ENCODE measurements around the gene FGF6. TPM values are rescaled to one million over a fixed set of nuclear protein-coding genes. Genes with fewer than 3 reads are reported as not detected.
"Not testable (repeated sequence)": the region's sequence is repeated elsewhere in the genome, so short reads cannot be mapped to it uniquely, and the experiment has no call there.

Gene FGF6
- total RNA-seq, 1 experiment from 2014 or later = not detected

DNA sequence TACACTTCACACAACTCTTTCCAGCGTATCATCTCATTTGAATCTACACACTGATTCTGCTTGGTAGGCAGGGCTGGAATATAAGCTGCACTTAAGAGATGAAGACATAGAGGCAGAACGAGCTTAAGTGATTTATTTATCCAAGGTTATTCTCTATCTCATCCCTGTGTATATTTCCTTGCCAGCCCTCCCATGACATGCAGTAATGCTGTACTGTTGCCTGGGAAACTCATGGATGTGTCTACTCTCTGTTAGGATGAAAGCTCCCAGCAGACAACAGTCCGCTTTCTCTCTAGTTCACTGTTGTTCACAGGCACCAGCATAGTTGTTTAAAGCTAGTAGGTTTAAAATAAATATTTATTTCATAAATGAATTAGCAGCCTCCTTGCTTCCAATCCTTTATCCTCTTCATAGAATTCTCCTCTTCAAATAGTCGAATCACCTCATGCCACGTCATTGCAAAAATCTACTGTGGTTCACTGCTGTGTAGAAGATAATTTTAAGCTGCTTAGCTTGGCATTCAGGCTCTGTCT lies 25.4 kb downstream of the FGF6 start:
- no peak for DNase-seq (ENCODE audit: low spot score)

DNA sequence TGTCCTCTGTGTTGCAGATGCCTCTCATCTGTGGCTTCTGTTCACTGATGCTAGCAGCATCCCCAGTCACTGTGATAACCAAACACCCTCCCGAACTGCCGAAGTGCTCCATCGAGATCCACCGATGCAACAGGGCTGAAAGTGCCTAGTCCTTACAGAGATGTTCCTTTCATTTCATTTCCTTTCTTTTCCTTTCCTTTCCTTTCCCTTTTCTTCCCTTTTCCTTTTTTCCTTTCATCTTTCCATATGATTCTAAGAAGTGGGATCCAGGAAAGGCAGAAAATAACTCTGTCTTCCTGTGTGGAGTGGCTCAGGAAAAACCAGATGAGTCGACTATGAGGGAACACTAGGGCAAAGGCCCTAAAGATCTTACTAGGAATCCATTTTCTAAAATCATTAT lies 26.7 kb downstream of the FGF6 start:
- no peak for DNase-seq (ENCODE audit: low spot score)

DNA sequence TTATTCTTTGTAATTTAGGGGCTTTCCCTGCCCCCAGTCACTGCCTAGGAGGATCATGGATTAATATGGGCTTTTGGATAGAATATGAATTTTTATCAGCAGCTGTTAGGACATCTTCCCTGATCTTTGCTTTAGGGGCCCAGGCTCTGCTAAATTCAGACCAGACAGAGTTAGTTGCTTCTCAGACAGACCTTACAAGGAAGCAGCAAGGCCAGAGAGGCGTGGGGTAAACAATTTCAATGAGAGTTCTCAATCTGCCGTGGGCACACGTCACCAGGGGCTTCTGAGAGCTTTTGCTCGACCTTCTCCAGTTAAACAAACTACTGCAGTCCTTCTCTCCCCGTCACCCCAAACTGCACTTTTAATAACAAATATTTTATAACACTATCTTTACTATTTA lies 27.7 kb downstream of the FGF6 start:
- DNase-seq (ENCODE audit: low spot score) = no peak

DNA sequence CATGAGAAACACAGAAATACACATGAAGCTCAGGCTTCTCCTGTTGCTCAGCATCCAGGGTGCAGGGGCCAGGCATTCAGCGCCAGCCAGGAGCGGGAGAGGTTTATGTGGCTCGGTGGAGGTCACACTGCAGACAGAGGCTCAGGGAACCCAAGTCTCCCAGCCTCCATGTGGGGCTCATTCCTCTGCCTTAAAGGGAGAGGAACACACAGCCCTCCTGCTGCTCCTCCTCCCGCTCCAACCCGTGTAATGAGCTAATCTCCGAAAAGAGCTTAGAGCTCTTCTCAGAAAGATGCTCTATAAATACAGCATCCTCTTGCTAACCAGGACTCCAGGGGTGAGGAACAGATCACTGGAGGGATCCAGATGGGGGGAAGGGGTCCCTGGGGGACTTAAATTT lies 28.2 kb downstream of the FGF6 start:
- no peak for DNase-seq (ENCODE audit: low spot score)

DNA sequence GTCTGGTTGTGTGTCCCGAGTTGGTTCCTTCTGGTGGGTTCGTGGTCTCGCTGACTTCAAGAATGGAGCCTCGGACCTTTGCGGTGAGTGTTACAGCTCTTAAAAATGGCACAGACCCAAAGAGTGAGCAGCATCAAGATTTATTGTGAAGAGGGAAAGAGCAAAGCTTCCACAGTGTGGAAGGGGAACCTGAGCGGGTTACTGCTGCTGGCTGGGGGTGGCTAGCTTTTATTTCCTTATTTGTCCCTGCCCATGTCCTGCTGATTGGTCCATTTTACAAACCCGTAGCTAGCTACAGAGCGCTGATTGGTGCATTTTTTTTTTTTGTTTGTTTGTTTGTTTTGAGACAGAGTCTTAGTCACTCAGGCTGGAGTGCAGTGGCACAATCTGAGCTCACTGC lies 29.3 kb downstream of the FGF6 start:
- DNase-seq (ENCODE audit: low spot score) = no peak

DNA sequence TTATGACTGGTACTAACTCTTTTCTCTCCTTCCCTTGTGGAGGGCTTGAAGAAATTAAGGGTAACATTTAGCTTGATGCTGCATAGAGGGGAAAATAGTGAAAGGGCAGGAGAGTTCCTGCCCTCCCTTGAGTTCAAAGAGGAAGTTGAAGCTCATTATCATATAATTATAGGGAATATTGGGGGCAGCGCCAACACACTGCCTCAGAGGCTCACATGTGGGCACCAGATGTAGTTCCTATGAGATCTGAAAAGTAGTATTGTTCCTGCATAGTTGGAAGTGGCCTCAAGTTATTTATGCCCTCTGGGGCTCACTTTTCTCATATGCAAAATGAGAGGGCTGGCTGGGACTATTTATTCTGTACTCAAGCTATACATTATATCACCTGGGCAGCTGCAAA lies 33.1 kb downstream of the FGF6 start:
- DNase-seq (ENCODE audit: low spot score) = no peak

DNA sequence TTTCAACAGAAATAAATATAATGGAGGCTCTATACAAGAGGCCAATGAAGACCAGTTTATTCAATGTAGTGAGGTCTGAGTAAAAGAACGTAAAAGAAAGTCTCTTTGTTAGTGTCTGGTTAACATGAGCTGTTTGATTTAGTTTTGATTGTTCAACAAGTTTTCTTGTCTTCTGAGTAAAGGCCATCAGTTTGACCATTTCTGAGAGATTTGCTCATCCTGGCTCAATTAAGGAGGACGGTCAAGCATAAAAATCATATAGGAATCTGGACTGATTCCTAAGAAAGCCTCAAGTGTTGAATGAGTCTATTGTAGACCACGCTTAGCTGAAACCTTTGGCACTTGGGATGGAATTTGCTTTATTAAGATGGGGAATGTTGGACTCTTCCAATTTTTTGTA lies 33.6 kb downstream of the FGF6 start:
- no peak for DNase-seq (ENCODE audit: low spot score)

DNA sequence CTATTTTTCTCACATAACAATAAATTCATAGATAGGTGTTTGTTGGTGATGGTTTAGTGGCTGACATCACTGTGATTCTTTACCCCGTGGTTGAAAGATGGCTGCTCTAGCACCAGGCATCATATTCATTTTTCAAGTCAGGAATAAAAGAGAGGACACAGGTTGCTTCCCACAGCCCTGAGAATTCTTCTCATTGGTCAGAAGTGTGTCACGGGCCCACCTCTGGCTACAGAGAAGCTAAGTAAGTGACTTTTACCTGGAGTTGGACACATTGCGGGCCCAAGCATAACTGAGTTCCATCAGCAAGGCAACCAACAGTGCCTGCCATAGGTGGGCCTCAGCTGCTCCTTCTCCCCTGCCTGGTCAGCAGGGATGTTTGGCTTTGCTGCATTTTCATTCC lies 38.5 kb downstream of the FGF6 start:
- no peak for DNase-seq (ENCODE audit: low spot score)

DNA sequence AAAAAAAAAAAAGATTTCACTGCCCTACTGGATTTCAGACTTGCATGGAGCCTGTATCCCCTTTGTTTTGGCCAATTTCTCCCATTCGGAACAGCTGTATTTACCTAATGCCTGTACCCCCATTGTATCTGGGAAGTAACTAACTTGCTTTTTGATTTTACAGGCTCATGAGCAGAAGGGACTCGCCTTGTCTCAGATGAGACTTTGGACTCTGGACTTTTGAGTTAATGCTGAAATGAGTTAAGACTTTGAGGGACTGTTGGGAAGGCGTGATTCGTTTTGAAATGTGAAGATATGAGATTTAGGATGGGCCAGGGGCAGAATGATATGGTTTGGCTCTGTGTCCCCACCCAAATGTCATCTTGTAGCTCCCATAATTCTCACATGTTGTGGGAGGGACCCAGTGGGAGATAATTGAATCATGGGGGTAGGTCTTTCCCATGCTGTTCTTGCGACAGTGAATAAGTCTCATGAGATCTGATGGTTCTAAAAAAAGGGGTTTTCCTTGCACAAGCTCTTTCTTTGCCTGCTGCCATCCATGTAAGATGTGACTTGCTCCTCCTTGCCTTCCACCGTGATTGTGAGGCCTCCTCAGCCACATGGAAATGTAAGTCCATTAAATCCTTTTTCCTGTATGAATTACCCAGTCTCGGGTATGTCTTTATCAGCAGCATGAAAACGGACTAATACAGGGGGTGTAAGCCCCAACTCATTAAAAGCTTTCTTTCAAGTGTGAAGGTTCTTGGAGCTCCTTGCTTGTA lies 40.6 kb downstream of the FGF6 start:
- not testable (repeated sequence) for DNase-seq (ENCODE audit: low spot score)

DNA sequence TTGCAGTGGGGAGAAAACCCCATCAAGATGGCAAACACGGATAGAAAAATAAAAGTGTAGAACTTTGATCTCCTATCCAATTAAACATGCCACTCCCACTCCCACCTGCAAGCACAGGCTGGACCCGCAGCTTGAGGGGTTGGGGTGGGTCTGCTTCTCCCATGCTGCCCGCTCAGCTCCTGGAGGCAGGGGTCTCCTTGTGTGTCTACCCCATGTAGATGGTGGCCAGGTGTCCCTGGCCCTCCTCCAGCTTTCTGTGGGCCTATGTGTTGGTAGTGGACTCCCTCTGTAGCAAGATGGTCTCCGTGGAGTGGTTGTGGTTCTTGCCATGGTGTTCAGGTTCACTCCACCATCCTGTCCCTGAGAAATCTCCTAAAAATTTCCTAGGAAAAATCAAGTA lies 42.6 kb downstream of the FGF6 start:
- no peak for DNase-seq (ENCODE audit: low spot score)

DNA sequence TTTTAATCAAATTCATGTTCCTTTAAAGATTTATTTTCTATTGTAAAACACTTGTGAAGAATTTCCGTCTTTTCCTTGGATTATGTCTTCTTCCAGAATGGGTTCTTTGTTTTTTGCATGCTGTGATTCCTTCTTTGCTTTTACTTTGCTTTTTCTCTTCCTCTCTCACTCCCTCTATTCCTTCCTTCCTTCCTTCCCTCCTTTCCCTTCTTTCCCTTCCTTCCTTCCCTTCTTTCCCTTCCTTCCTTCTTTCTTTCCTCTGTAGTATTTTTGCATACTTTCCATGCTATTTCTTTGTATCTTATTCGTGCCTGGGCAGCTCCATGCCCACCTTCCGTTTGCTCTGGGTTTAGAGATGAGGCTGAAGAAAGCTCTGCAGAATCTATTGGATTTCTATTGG lies 44.5 kb downstream of the FGF6 start:
- DNase-seq (ENCODE audit: low spot score) = no peak

DNA sequence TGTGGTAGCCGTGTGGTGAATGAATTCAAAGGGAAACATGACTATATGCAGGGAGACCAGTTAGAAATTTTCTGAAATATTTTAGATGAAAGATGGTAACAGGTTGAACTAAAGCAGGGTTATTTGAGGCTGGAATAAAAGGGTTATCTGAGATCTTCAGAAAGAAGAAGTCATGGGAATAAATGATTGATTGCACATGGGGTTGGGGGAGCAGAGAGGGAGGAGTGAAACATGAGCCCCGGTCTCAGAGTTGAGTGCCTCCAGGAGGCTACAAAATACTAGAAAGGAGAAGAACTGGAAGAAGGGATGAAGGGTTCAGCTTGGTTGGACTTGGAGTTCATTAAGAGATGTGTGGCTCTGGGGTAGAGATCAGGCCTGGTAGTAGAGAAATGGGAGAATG lies 49.8 kb downstream of the FGF6 start:
- no peak for DNase-seq (ENCODE audit: low spot score)

DNA sequence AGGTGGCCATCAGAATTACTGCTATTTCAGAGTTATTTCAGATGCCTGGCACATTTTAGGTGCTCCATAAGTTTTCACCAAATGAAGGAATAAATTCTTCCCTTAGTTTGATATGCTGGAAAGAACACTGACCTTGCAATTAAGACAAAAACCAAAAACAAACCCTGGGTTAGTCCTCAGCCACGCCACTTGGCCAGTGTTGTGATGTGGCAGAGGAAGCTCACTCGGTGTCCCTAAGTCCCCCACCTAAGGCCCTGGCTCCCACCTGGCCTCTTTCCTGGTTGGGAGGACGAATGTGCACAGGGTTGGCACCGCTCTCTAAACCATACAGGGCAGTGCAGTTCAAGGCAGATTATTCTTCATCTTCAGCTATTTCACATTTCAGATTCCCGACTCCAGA lies 52.4 kb downstream of the FGF6 start:
- no peak for DNase-seq (ENCODE audit: low spot score)

DNA sequence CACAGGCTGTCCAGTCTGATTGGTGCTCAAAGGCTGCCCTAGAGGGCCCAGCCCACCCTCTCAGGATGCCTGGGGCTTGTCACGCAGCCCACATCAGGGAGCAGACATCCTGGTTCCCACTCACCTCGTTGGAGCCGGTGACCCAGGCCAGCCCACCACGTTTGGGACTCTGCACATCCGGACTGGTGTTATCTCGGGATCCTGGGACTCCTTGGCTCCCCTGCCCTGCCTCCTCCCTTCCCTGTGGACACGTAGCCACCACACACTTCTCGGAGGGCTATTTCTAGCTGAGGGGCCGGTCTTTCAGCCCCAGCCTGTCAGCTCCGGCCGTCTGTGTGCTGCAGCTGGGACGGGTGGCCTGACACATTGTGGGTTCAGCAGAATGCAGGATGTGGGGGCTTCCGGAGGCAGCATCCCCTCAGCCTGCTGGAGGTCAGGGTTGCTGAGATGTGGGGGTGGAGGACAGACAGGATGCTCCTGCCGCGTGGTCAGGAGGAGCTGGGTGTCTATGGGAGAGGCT lies 53.3 kb downstream of the FGF6 start:
- no peak for DNase-seq (ENCODE audit: low spot score)

DNA sequence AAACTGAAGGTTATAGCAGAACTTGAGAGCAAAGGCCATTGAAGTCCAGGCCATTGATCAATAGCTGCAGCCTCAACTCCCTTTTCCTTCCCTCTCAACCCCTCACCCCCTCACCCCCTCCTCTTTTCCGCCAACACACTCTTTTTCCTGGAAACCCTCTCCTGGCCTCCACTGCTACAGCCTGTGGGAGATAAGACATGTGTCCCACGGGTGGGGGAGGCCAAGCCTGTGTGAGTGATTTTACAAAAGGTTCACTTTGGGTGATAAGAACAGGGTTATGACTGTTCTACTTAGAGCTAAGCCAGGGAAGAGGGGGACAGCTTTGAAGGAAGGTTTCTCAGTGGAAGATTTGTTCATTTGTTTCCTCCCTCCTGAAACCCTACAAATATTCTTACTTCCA lies 57.0 kb downstream of the FGF6 start:
- DNase-seq (ENCODE audit: low spot score) = no peak

DNA sequence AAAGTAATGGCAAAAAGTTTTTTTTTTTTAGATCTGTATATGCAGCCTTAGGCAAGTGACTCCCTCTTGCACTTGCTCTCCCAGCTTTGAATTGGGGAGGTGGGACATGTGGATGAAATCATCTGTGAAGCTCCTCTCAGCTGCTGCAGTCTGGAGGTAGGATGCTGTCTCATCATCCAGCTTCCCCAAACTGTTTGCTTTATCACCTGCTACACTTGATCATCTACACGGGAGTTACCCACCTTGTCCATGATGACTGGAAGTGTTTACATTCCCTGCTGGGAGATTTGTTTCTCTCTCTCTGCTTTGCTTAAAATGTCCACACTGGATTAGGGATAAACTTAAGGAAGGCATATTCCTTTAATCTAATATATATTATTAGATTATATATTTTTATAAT lies 57.6 kb downstream of the FGF6 start:
- DNase-seq (ENCODE audit: low spot score) = no peak

DNA sequence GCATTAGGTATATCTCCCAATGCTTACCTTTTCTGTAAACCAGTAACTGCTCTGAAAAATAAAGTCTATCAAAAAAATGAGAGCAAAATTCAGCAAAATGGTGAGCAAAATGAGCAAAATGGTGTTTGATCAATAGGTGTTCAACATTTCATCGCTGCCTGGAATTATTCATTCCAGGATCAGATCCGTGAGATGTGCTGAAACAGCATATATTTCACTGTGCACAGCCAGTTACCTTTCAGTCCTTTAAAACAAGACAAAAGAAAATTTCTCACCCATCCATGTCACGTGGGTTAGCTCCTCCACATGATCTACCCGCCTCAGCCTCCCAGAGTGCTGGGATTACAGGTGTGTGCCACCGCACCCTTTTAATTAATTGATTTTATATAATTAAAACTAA lies 58.0 kb downstream of the FGF6 start:
- DNase-seq (ENCODE audit: low spot score) = no peak

DNA sequence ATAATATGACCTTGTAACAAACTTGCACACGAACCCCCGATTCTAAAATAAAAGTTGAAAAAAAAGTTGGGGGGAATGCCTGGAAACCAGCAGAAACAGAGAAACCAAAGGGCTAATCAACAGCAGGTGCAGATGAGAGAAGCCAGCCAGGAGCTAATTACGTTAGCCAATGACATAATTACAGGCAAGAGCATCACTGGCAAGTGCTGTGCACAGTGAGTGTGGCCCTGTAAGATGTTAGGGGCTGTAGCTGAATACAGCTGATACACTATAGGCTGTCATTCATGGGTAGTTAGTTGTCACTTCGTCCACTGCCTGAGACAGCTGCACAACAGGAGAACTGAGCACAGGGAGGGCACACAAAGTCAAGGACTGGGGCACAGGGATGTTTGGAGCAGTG lies 58.8 kb downstream of the FGF6 start:
- DNase-seq (ENCODE audit: low spot score) = no peak

Other genes starting within 250 kb of the FGF6 start
- gene CCND2, start 172.1 kb downstream of the FGF6 start, total RNA-seq (2014; rRNA removed; shearing (Covaris generic)) = not detected in 2 replicates
- gene TIGAR, start 124.6 kb downstream of the FGF6 start, total RNA-seq (2014; rRNA removed; shearing (Covaris generic)) = 8.8 and 8.9 TPM in 2 replicates
- not detected in 2 replicates for gene FGF23, start 66.1 kb downstream of the FGF6 start, total RNA-seq (2014; rRNA removed; shearing (Covaris generic))
- 41.5 and 46.8 TPM in 2 replicates for gene RAD51AP1, start 93.1 kb upstream of the FGF6 start, total RNA-seq (2014; rRNA removed; shearing (Covaris generic))
- 17.6 and 46.3 TPM in 2 replicates for gene DYRK4, start 116.4 kb upstream of the FGF6 start, total RNA-seq (2014; rRNA removed; shearing (Covaris generic))
- 0.14 TPM in 1 of 2 replicates, not detected in the other for gene AKAP3, start 203.2 kb upstream of the FGF6 start, total RNA-seq (2014; rRNA removed; shearing (Covaris generic))
- gene NDUFA9, start 203.3 kb upstream of the FGF6 start, total RNA-seq (2014; rRNA removed; shearing (Covaris generic)) = 70.0 and 95.3 TPM in 2 replicates

Data from A172 (cell line).